NOMO-1 treated with DMSO at 0.1 percent for 48 hours (cell line): Measurements from ENCODE around the gene KRTAP5-4.
"Not testable (repeated sequence)": the region's sequence is repeated elsewhere in the genome, so short reads cannot be mapped to it uniquely, and the experiment has no call there.

ENCODE experiments used
- DNase-seq: peaks from one replicate; lab custom pipeline; 2025; ENCODE audit not compliant: unreplicated experiment; lab: John Stamatoyannopoulos, UW

Gene KRTAP5-4

GRCh38 chr11:1622086-1622485 is at the start of gene KRTAP5-4:
KRTAP5-4 (minus strand) TSS chr11:1622138; CDS start chr11:1622093, 45 bp downstream.
- DNase-seq: no peak

GRCh38 chr11:1671658-1672057 is 49.7 kb upstream of the KRTAP5-4 start:
- DNase-seq: no peak

GRCh38 chr11:1670905-1671371 is 49.0 kb upstream of the KRTAP5-4 start:
- no peak for DNase-seq

- DNase-seq: not testable (repeated sequence)
Observed at GRCh38 chr11:1670457-1670856, 48.5 kb upstream of the KRTAP5-4 start.

GRCh38 chr11:1669546-1670218 is 47.7 kb upstream of the KRTAP5-4 start:
- no peak for DNase-seq

GRCh38 chr11:1668911-1669473 is 47.1 kb upstream of the KRTAP5-4 start:
- DNase-seq: no peak

GRCh38 chr11:1667906-1668305 is 46.0 kb upstream of the KRTAP5-4 start:
- no peak for DNase-seq

- DNase-seq: no peak
Observed at GRCh38 chr11:1667121-1667850, 45.3 kb upstream of the KRTAP5-4 start.

GRCh38 chr11:1665313-1665712 is 43.4 kb upstream of the KRTAP5-4 start:
- no peak for DNase-seq

- not testable (repeated sequence) for DNase-seq
Observed at GRCh38 chr11:1662699-1663283, 40.9 kb upstream of the KRTAP5-4 start.

GRCh38 chr11:1661454-1662269 is 39.7 kb upstream of the KRTAP5-4 start:
- DNase-seq: not testable (repeated sequence)

GRCh38 chr11:1660111-1660867 is 38.4 kb upstream of the KRTAP5-4 start:
- no peak for DNase-seq

- no peak for DNase-seq
Observed at GRCh38 chr11:1659506-1659905, 37.6 kb upstream of the KRTAP5-4 start.

- no peak for DNase-seq
Observed at GRCh38 chr11:1656670-1657069, 34.7 kb upstream of the KRTAP5-4 start.

- DNase-seq: no peak
Observed at GRCh38 chr11:1656061-1656441, 34.1 kb upstream of the KRTAP5-4 start.

GRCh38 chr11:1655168-1656060 is 33.5 kb upstream of the KRTAP5-4 start:
- DNase-seq: no peak

GRCh38 chr11:1654388-1655167 is 32.6 kb upstream of the KRTAP5-4 start:
- no peak for DNase-seq
